Upper lobe of left lung (tissue), 6 donors: ENCODE data around the gene IWS1. TPM values are rescaled to one million over a fixed set of nuclear protein-coding genes. Genes with fewer than 3 reads are reported as not detected.

Source experiments
- ATAC-seq, 2 donors: fragments of 200-7000 bp; cut with Tn5 transposase; one replicate each; pipeline ENCODE4 v1.9.1; 2022; ENCODE audit warnings: mild to moderate bottlenecking in 2 of 2, moderate library complexity in 2 of 2; ENCODE audit not compliant: low FRiP score in 2 of 2
- DNase-seq, 2 donors: peaks; one replicate each; pipeline ENCODE4 v3.0.0-alpha.2; 2019 to 2020
- H3K27ac ChIP-seq, 4 donors: fragments of 200-600 bp; sonication (generic); one replicate each; pipeline ENCODE4 v1.5.1; 2016 to 2019
- H3K27me3 ChIP-seq, 4 donors: fragments of 200-600 bp; sonication (generic); one replicate each; pipeline ENCODE4 v1.5.1; 2017 to 2019
- H3K36me3 ChIP-seq, 4 donors: fragments of 200-600 bp; sonication (generic); one replicate each; pipeline ENCODE4 v1.5.1; 2016 to 2019
- H3K4me1 ChIP-seq, 4 donors: fragments of 200-600 bp; sonication (generic); one replicate each; pipeline ENCODE4 v1.5.1; 2018 to 2019
- H3K4me3 ChIP-seq, 4 donors: fragments of 200-600 bp; sonication (generic); one replicate each; pipeline ENCODE4 v1.5.1; 2017 to 2019; ENCODE audit warnings: mild to moderate bottlenecking in 2 of 4, moderate library complexity in 1 of 4
- H3K9me3 ChIP-seq, 4 donors: fragments of 200-600 bp; sonication (generic); one replicate each; pipeline ENCODE4 v1.5.1; 2018 to 2019
- EP300 ChIP-seq, 4 donors: sonication (generic); formaldehyde crosslinking; IDR thresholded peaks; one replicate each; pipeline ENCODE4 v1.5.1; 2017; ENCODE audit warnings: antibody characterized with exemption in 4 of 4, control low read depth in 2 of 4
- POLR2A ChIP-seq, 4 donors: fragments of 450-650 bp; IDR thresholded peaks; one replicate each; pipeline ENCODE4 v1.5.1; 2016 to 2017; ENCODE audit warnings: antibody characterized with exemption in 4 of 4, mild to moderate bottlenecking in 2 of 4
- POLR2AphosphoS5 ChIP-seq, 2 donors: sonication (generic); formaldehyde crosslinking; IDR thresholded peaks; one replicate each; pipeline ENCODE4 v1.5.1; 2017; ENCODE audit warnings: antibody characterized with exemption in 2 of 2
- WGBS, 2 donors: methylation state at CpG; one replicate each; pipeline ENCODE4 v1.1.5; 2017 to 2018; 5-methylcytosine and 5-hydroxymethylcytosine counted together
- total RNA-seq, 6 donors: library from RNA; depleted of rRNA in 4 of 6; stranded (reverse); fragments of >200 nt in 4 of 6; gene quantifications; one replicate each; pipeline versions ENCODE4 v1.1.0 to v1.2.1, GENCODE V29; 2016 to 2021
- TF ChIP-seq, protein P1 (sequence below), 6 experiments: fragments of 450-650 bp in 4 of 6; fragments of 200-600 bp in 2 of 6; sonication (generic) in 2 of 6; IDR thresholded peaks; one replicate each; pipeline ENCODE4 v1.5.1; 2016 to 2019; ENCODE audit warnings: antibody characterized with exemption in 6 of 6
- donor health status: DM: no; HTN: no; CAD: no; lungs with moderate emphysema.
- donor health status: DM: no; HTN: yes; CAD: no; lungs with severe emphysema.

IWS1 gene
- total RNA-seq, 6 donors from 2014 or later = 29.5 to 128 (median 58.6) TPM

GRCh38 chr2:127508023-127508630 is 18.2 kb downstream of the IWS1 start:
- Histone ChIP-seq H3K36me3 (peaks cover 1 to 28% (median 16%) of the 10 kb centered on the region in 4 donors), H3K9me3 (no peaks in the 10 kb centered on the region), H3K4me1 (peaks cover 32 to 53% (median 49%) of the 10 kb centered on the region in 4 donors), H3K27me3 (no peaks in the 10 kb centered on the region), H3K4me3 (no peak overlapping the region), H3K27ac (peak overlapping the region in 1 of 4 donors; percentile 41)
- 73 to 74% methylated on average over 4 of the region's 4 CpGs for WGBS, 2 donors
- TF ChIP-seq EP300 (IDR thresholded peaks at IDR 0.05) = no peak
- TF ChIP-seq, protein P1, sequence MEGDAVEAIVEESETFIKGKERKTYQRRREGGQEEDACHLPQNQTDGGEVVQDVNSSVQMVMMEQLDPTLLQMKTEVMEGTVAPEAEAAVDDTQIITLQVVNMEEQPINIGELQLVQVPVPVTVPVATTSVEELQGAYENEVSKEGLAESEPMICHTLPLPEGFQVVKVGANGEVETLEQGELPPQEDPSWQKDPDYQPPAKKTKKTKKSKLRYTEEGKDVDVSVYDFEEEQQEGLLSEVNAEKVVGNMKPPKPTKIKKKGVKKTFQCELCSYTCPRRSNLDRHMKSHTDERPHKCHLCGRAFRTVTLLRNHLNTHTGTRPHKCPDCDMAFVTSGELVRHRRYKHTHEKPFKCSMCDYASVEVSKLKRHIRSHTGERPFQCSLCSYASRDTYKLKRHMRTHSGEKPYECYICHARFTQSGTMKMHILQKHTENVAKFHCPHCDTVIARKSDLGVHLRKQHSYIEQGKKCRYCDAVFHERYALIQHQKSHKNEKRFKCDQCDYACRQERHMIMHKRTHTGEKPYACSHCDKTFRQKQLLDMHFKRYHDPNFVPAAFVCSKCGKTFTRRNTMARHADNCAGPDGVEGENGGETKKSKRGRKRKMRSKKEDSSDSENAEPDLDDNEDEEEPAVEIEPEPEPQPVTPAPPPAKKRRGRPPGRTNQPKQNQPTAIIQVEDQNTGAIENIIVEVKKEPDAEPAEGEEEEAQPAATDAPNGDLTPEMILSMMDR (IDR thresholded peaks at IDR 0.05) = no peak
- no peak for TF ChIP-seq POLR2A (IDR thresholded peaks at IDR 0.05)
- TF ChIP-seq POLR2AphosphoS5 (IDR thresholded peaks at IDR 0.05) = no peak
- DNase-seq (no peak), ATAC-seq (peak in 1 of 2 donors; percentile 47)

DNA sequence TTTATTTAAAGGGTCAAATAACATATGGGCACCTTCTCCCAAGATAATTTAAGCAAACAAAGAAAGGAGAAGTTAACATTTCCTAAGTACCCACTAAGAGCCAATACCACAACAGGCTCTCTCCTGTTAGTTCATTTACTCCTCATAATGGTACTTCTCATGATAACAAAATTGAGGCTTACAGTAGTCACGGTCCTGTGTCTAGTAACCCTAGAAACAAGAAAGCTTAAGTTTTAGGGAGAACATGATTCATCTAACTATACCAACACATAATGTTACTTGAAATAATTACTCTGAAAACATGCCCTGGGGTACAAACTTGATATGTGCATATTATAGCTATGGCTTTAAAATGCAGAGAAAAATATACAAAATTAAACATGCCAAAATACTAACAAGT is 19.8 kb downstream of the IWS1 start:
- TF ChIP-seq POLR2AphosphoS5 (IDR thresholded peaks at IDR 0.05) = no peak
- no peak for TF ChIP-seq EP300 (IDR thresholded peaks at IDR 0.05)
- TF ChIP-seq, protein P1 (IDR thresholded peaks at IDR 0.05) = no peak
- TF ChIP-seq POLR2A (IDR thresholded peaks at IDR 0.05) = no peak
- Histone ChIP-seq H3K9me3 (no peaks in the 10 kb centered on the region), H3K4me3 (no peak overlapping the region), H3K27me3 (no peaks in the 10 kb centered on the region), H3K27ac (no peak overlapping the region), H3K36me3 (peaks cover 9 to 44% (median 31%) of the 10 kb centered on the region in 4 donors), H3K4me1 (peaks cover 29 to 42% (median 36%) of the 10 kb centered on the region in 4 donors)
- ATAC-seq = no peak
- DNase-seq = no peak
- 47 to 65% methylated on average over 1 of the region's 1 CpG for WGBS, 2 donors

DNA sequence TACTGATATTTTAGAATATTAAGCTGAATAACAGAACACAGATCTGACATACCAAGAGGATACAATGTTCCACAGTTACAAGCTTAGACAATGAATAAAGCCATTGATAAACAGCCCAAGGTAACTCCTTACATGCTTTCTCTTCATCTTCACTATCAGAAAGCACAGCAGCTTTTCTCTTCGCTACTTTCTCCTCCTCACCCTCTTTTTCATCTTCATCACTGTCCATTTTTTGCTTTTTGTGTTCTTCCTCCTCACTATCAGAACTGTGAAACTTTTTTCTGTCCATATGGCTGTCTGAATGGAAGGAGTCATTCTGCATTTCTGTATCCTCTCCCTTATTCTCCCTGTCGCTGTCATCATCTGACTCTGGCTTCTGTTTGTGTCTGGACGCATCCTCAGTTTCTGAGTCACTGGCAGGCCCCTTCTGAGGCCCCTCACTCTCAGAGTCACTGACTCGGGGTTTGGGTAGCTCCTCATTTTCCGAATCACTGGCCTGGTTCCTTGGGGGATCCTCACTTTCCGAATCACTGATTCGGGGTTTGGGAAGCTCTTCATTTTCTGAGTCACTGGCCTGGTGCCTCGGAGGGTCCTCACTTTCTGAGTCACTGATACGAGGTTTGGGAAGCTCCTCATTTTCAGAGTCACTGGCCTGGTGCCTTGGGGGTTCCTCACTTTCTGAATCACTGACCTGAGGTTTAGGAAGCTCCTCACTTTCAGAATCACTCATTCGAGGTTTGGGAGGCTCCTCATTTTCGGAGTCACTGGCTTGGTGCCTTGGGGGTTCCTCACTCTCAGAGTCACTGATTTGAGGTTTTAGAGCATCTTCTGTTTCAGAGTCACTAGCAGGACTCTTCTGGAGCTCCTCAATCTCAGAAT is 21.5 kb downstream of the IWS1 start:
- ATAC-seq = no peak
- 94 to 96% methylated on average over 10 to 11 of the region's 11 CpGs for WGBS, 2 donors
- peaks cover 9 to 62% (median 38%) of the 10 kb centered on the region in 4 donors for H3K36me3 ChIP-seq
- TF ChIP-seq, protein P1 (IDR thresholded peaks at IDR 0.05) = no peak
- TF ChIP-seq POLR2AphosphoS5 (IDR thresholded peaks at IDR 0.05) (no peak), EP300 (IDR thresholded peaks at IDR 0.05) (no peak), POLR2A (IDR thresholded peaks at IDR 0.05) (no peak)
- no peaks in the 10 kb centered on the region for H3K27me3 ChIP-seq
- H3K9me3 ChIP-seq = no peaks in the 10 kb centered on the region
- no peak overlapping the region for H3K27ac ChIP-seq
- DNase-seq = no peak
- H3K4me3 ChIP-seq = no peak overlapping the region
- H3K4me1 ChIP-seq = peaks cover 23 to 36% (median 34%) of the 10 kb centered on the region in 4 donors

DNA sequence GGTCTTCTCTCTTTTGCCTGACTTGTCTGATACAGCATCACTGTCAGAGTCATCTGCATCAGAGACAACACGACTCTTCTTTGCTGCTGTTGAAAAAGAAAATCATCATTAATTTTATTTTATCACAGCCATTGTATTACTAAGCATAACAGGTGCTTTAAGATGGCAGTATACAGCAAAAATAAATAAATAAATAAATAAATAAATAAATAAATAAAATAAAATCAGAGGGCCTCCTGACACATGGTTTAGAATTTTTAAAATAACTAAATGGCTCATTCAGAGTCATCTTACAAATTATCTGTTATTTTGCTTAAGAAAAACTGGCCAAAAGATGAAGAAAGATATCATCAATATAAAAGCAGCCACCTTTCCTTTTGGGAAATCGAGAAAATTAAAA is 22.8 kb downstream of the IWS1 start:
- no peak overlapping the region for H3K4me3 ChIP-seq
- DNase-seq (no peak), ATAC-seq (no peak)
- peaks cover 9 to 72% (median 42%) of the 10 kb centered on the region in 4 donors for H3K36me3 ChIP-seq
- no peak overlapping the region for H3K27ac ChIP-seq
- peaks cover 13 to 28% (median 24%) of the 10 kb centered on the region in 4 donors for H3K4me1 ChIP-seq
- TF ChIP-seq, protein P1 (IDR thresholded peaks at IDR 0.05) = no peak
- no peak for TF ChIP-seq POLR2AphosphoS5 (IDR thresholded peaks at IDR 0.05)
- TF ChIP-seq POLR2A (IDR thresholded peaks at IDR 0.05) = no peak
- TF ChIP-seq EP300 (IDR thresholded peaks at IDR 0.05) = no peak
- WGBS, 2 donors = 97 to 98% methylated on average over 2 of the region's 2 CpGs
- no peaks in the 10 kb centered on the region for H3K27me3 ChIP-seq
- H3K9me3 ChIP-seq = no peaks in the 10 kb centered on the region
